HFF-Myc (cell line): ENCODE results near the gene ALX4.

Experiments used
- DNase-seq: peaks from one replicate; pipeline ENCODE4 v3.0.0-alpha.2; 2011; ENCODE audit warnings: low read depth; ENCODE audit errors: extremely low read depth
- H3K4me3 ChIP-seq: replicated peaks from 2 replicates; pipeline ENCODE4 v1.5.1; 2011; ENCODE audit warnings: low read depth, mild to moderate bottlenecking, control low read depth, low read length
- CTCF ChIP-seq: IDR thresholded peaks from 2 replicates; pipeline ENCODE4 v1.5.1; 2012; ENCODE audit warnings: mild to moderate bottlenecking, low read depth, low read length, control low read depth; ENCODE audit errors: missing control alignments

The ALX4 gene

GRCh38 chr11:44344921-44345320 is 35.0 kb upstream of the ALX4 start:
- no peak for TF ChIP-seq CTCF
- H3K4me3 ChIP-seq = no peak overlapping the region
- DNase-seq = no peak

- no peak for TF ChIP-seq CTCF
- no peak overlapping the region for H3K4me3 ChIP-seq
- DNase-seq = no peak
Observed at GRCh38 chr11:44344423-44344820, 34.5 kb upstream of the ALX4 start.

- no peak overlapping the region for H3K4me3 ChIP-seq
- no peak for DNase-seq
- TF ChIP-seq CTCF = no peak
Observed at GRCh38 chr11:44343778-44344422, 34.0 kb upstream of the ALX4 start.

- no peak for DNase-seq
- H3K4me3 ChIP-seq = no peak overlapping the region
- no peak for TF ChIP-seq CTCF
Observed at GRCh38 chr11:44342616-44343015, 32.7 kb upstream of the ALX4 start.

GRCh38 chr11:44340656-44341055 is 30.7 kb upstream of the ALX4 start:
- no peak for DNase-seq
- TF ChIP-seq CTCF = no peak
- H3K4me3 ChIP-seq = no peak overlapping the region

- no peak overlapping the region for H3K4me3 ChIP-seq
- DNase-seq = no peak
- no peak for TF ChIP-seq CTCF
Observed at GRCh38 chr11:44339530-44339883, 29.6 kb upstream of the ALX4 start.

GRCh38 chr11:44338698-44339529 is 29.0 kb upstream of the ALX4 start:
- no peak for TF ChIP-seq CTCF
- no peak overlapping the region for H3K4me3 ChIP-seq
- no peak for DNase-seq
